HepG2 (cell line): ENCODE data around the gene HMGN4. TPM values are rescaled to one million over a fixed set of nuclear protein-coding genes. Genes with fewer than 3 reads are reported as not detected.

Experiments
- CAMTA2 ChIP-seq: sonication (generic); formaldehyde crosslinking; IDR thresholded peaks from 2 replicates; pipeline ENCODE4 v1.4.0; 2020; ENCODE audit warnings: mild to moderate bottlenecking, missing genetic modification reagents, borderline replicate concordance
- DBP ChIP-seq: sonication (generic); formaldehyde crosslinking; IDR thresholded peaks from 2 replicates; pipeline ENCODE4 v1.4.0; 2020; ENCODE audit warnings: missing genetic modification reagents; ENCODE audit errors: not compliant biosample characterization
- ESRRA ChIP-seq: sonication (generic); formaldehyde crosslinking; IDR thresholded peaks from 2 replicates; pipeline ENCODE4 v1.5.1; 2020; ENCODE audit warnings: mild to moderate bottlenecking, low read depth, missing genetic modification reagents
- KAT7 ChIP-seq: IDR thresholded peaks from 2 replicates; pipeline ENCODE4 v1.6.1; 2018; ENCODE audit warnings: borderline replicate concordance, missing compliant biosample characterization
- MEIS2 ChIP-seq: sonication (generic); formaldehyde crosslinking; IDR thresholded peaks from 2 replicates; pipeline ENCODE4 v1.9.0; 2021; ENCODE audit warnings: mild to moderate bottlenecking, missing genetic modification reagents
- MXD1 ChIP-seq: sonication (generic); formaldehyde crosslinking; IDR thresholded peaks from 2 replicates; pipeline ENCODE4 v1.4.0; 2020; ENCODE audit warnings: mild to moderate bottlenecking, missing genetic modification reagents
- NCOA5 ChIP-seq: sonication (generic); formaldehyde crosslinking; IDR thresholded peaks from 2 replicates; pipeline ENCODE4 v1.4.0; 2020; ENCODE audit warnings: missing genetic modification reagents
- NR2F2 ChIP-seq: IDR thresholded peaks from 2 replicates; pipeline ENCODE4 v1.6.1; 2012; ENCODE audit warnings: low read depth, inconsistent platforms, borderline replicate concordance
- NR3C1 ChIP-seq: sonication (generic); formaldehyde crosslinking; IDR thresholded peaks from 2 replicates; pipeline ENCODE4 v1.4.0; 2020; ENCODE audit warnings: missing genetic modification reagents
- PHB2 ChIP-seq: fragments of 450-650 bp; IDR thresholded peaks from 2 replicates; pipeline ENCODE4 v1.6.1; 2018; ENCODE audit not compliant: partially characterized antibody
- POGZ ChIP-seq: sonication (generic); formaldehyde crosslinking; IDR thresholded peaks from 2 replicates; pipeline ENCODE4 v1.4.0; 2020; ENCODE audit warnings: mild to moderate bottlenecking, missing genetic modification reagents
- PRDM10 ChIP-seq: sonication (generic); formaldehyde crosslinking; IDR thresholded peaks from 2 replicates; pipeline ENCODE4 v1.4.0; 2020; ENCODE audit warnings: low read depth, missing genetic modification reagents
- SETDB1 ChIP-seq: sonication (generic); formaldehyde crosslinking; IDR thresholded peaks from 2 replicates; pipeline ENCODE4 v1.5.1; 2020; ENCODE audit warnings: missing genetic modification reagents, mild to moderate bottlenecking, borderline replicate concordance
- ZBTB25 ChIP-seq: IDR thresholded peaks from 2 replicates; pipeline ENCODE4 v1.6.1; 2018; ENCODE audit warnings: missing genetic modification reagents
- ZMYM2 ChIP-seq: sonication (generic); formaldehyde crosslinking; IDR thresholded peaks from 2 replicates; pipeline ENCODE4 v1.8.0; 2022; ENCODE audit warnings: mild to moderate bottlenecking, missing genetic modification reagents
- ZNF3 ChIP-seq: IDR thresholded peaks from 2 replicates; pipeline ENCODE4 v1.7.0; 2017; ENCODE audit warnings: inconsistent platforms
- ZNF343 ChIP-seq: sonication (generic); formaldehyde crosslinking; IDR thresholded peaks from 2 replicates; pipeline ENCODE4 v1.4.0; 2020; ENCODE audit warnings: mild to moderate bottlenecking, missing genetic modification reagents
- ZNF513 ChIP-seq: sonication (generic); formaldehyde crosslinking; conservative IDR thresholded peaks from 2 replicates; pipeline ENCODE4 v1.5.0; 2020; ENCODE audit warnings: missing genetic modification reagents
- ZNF557 ChIP-seq: sonication (generic); formaldehyde crosslinking; IDR thresholded peaks from 2 replicates; pipeline ENCODE4 v1.4.0; 2020; ENCODE audit warnings: missing genetic modification reagents
- ZNF674 ChIP-seq: sonication (generic); formaldehyde crosslinking; IDR thresholded peaks from 2 replicates; pipeline ENCODE4 v1.5.0; 2020; ENCODE audit warnings: low read depth, mild to moderate bottlenecking, missing genetic modification reagents
- ZNF816 ChIP-seq: sonication (generic); formaldehyde crosslinking; IDR thresholded peaks from 2 replicates; pipeline ENCODE4 v1.8.0; 2022; ENCODE audit warnings: missing genetic modification reagents, mild to moderate bottlenecking, borderline replicate concordance
- polyA plus RNA-seq, 8 experiments: library from polyadenylated mRNA; depleted of rRNA in 3 of 8; stranded (reverse) in 7 of 8; unstranded in 1 of 8; fragments of >200 nt; fragmentation: Illumina TruSeq in 4 of 8; extraction: Trizol in 4 of 8; gene quantifications; 2 replicates each; pipeline versions ENCODE4 v1.2.1 to v1.2.3, GENCODE V29; 2011 to 2016; ENCODE audit warnings: low read depth in 4 of 8, missing spikeins in 1 of 8, mixed read lengths in 1 of 8; ENCODE audit not compliant: insufficient read depth in 1 of 8
- total RNA-seq, 5 experiments: library from RNA; depleted of rRNA; stranded (reverse); fragments of >200 nt; fragmentation: Illumina TruSeq; extraction: Trizol; gene quantifications; 2 replicates each; pipeline ENCODE4 v1.2.3, GENCODE V29; 2016; ENCODE audit warnings: low read depth in 1 of 5

Gene HMGN4
- total and polyA plus RNA-seq, 2 of the 13 experiments (the other 11 are each of a cell fraction or from before 2014, with no cell fraction given): 39.9 to 52.1 TPM

- TF ChIP-seq MXD1 (0 out of 2 replicates have a peak, but pooled peaks have one; percentile 34), ZMYM2 (CRISPR knock-in tag) (peak; percentile 97), DBP (CRISPR knock-in tag) (no peak), ZNF513 (CRISPR knock-in tag) (no peak), NR3C1 (CRISPR knock-in tag) (no peak), NCOA5 (no peak), PRDM10 (peak; percentile 87), ZNF557 (CRISPR knock-in tag) (no peak), ZNF674 (CRISPR knock-in tag) (0 out of 2 replicates have a peak, but pooled peaks have one; percentile 41), ZBTB25 (CRISPR knock-in tag) (peak; percentile 96), POGZ (CRISPR knock-in tag) (peak; percentile 86), ZNF343 (peak; percentile 73; the same call in 1 of the 2 replicates), NR2F2 (peak; percentile 72), ZNF816 (peak; percentile 36; the same call in 1 of the 2 replicates), PHB2 (no peak), ESRRA (CRISPR knock-in tag) (peak; percentile 71), ZNF3 (no peak), MEIS2 (CRISPR knock-in tag) (0 out of 2 replicates have a peak, but pooled peaks have one; percentile 20), KAT7 (peak; percentile 33; the same call in 1 of the 2 replicates), CAMTA2 (CRISPR knock-in tag) (no peak), SETDB1 (CRISPR knock-in tag) (no peak)
Observed at GRCh38 chr6:26550250-26550993, 12.3 kb downstream of the HMGN4 start (continued).
